MM.1S (cell line): ENCODE results near the gene SLC40A1.

ENCODE experiments used
- DNase-seq: peaks from one replicate; pipeline ENCODE4 v3.0.0-alpha.2; 2015
- H2AFZ ChIP-seq: fragments of 300-600 bp; sonication (generic); 2 replicates; pipeline ENCODE4 v1.6.0; 2016; ENCODE audit warnings: antibody characterized with exemption, low read length
- H3F3A ChIP-seq: fragments of 300-600 bp; sonication (generic); 2 replicates; pipeline ENCODE4 v1.6.1; 2016; ENCODE audit warnings: mild to moderate bottlenecking, antibody characterized with exemption, low read length, moderate library complexity, mixed read lengths; ENCODE audit not compliant: insufficient read depth
- H3K27ac ChIP-seq: fragments of 300-600 bp; sonication (generic); 2 replicates; pipeline ENCODE4 v1.5.1; 2016; ENCODE audit warnings: mild to moderate bottlenecking, low read length
- H3K27me3 ChIP-seq: fragments of 300-600 bp; sonication (generic); replicated peaks from 2 replicates; pipeline ENCODE4 v1.6.0; 2016; ENCODE audit warnings: low read length; ENCODE audit not compliant: insufficient read depth
- H3K36me3 ChIP-seq: fragments of 300-600 bp; sonication (generic); replicated peaks from 2 replicates; pipeline ENCODE4 v1.6.1; 2016; ENCODE audit warnings: mild to moderate bottlenecking, low read length, mixed read lengths; ENCODE audit not compliant: insufficient read depth
- H3K4me1 ChIP-seq: fragments of 300-600 bp; sonication (generic); 2 replicates; pipeline ENCODE4 v1.6.1; 2016; ENCODE audit warnings: low read length, mixed read lengths
- H3K4me2 ChIP-seq: fragments of 300-600 bp; sonication (generic); 2 replicates; pipeline ENCODE4 v1.6.0; 2016; ENCODE audit warnings: low read depth, low read length
- H3K4me3 ChIP-seq: fragments of 300-600 bp; sonication (generic); 2 replicates; pipeline ENCODE4 v1.5.1; 2016; ENCODE audit warnings: low read length, mixed read lengths
- H3K79me2 ChIP-seq: fragments of 300-600 bp; sonication (generic); 2 replicates; pipeline ENCODE4 v1.6.1; 2016; ENCODE audit warnings: mixed run types, low read length, mixed read lengths
- H3K9ac ChIP-seq: fragments of 300-600 bp; sonication (generic); 2 replicates; pipeline ENCODE4 v1.6.1; 2016; ENCODE audit warnings: low read length, mixed read lengths
- H3K9me2 ChIP-seq: fragments of 300-600 bp; sonication (generic); replicated peaks from 2 replicates; pipeline ENCODE4 v1.6.1; 2016; ENCODE audit warnings: mild to moderate bottlenecking, low read length, mixed read lengths; ENCODE audit not compliant: insufficient read depth
- H3K9me3 ChIP-seq: fragments of 300-600 bp; sonication (generic); replicated peaks from 2 replicates; pipeline ENCODE4 v1.6.1; 2016; ENCODE audit warnings: mild to moderate bottlenecking, low read length, mixed read lengths; ENCODE audit not compliant: insufficient read depth
- H4K20me1 ChIP-seq: fragments of 300-600 bp; sonication (generic); 2 replicates; pipeline ENCODE4 v1.6.1; 2016; ENCODE audit warnings: mild to moderate bottlenecking, low read length, moderate library complexity, mixed read lengths; ENCODE audit not compliant: insufficient read depth
- EZH2 ChIP-seq: fragments of 300-600 bp; sonication (generic); optimal IDR thresholded peaks from 2 replicates; pipeline ENCODE3; 2017; ENCODE audit warnings: low read depth, mild to moderate bottlenecking, antibody characterized with exemption, low read length, mixed read lengths
- EZH2phosphoT487 ChIP-seq: fragments of 300-600 bp; sonication (generic); IDR thresholded peaks from 2 replicates; pipeline ENCODE4 v1.6.1; 2018; ENCODE audit warnings: antibody characterized with exemption, low read length
- TF ChIP-seq, protein P1 (sequence below): fragments of 300-600 bp; sonication (generic); IDR thresholded peaks from 2 replicates; pipeline ENCODE4 v1.5.1; 2016; ENCODE audit warnings: antibody characterized with exemption, low read length, mixed read lengths

The SLC40A1 gene

DNA sequence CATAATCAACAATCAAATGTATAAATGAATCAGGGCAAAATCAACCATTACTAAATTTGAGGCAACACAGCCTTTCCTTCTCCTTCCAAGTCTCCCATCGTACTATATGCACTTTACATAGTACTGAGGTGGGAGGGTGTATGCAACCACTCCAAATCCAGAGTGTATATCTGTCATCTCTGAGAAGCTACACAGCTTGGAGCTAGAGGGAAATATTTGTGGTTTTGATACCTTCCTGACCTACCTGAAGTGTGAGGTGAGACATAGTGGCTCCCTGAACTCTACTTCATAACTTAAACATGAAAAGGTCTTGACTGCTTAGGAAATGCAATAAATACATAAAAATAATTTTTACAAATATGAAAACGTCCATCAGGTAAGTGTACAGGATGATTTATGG lies 30.1 kb upstream of the SLC40A1 start:
- H3K4me3 ChIP-seq = no peak overlapping the region
- H3K79me2 ChIP-seq = no peaks in the 10 kb centered on the region
- peaks cover 19% of the 10 kb centered on the region for H3K4me1 ChIP-seq
- no peaks in the 10 kb centered on the region for H3K9me2 ChIP-seq
- no peak overlapping the region for H3K9ac ChIP-seq
- H3F3A ChIP-seq = 0 out of 2 replicates have a peak, but pooled peaks cover 3% of the 10 kb centered on the region
- H3K27me3 ChIP-seq = no peaks in the 10 kb centered on the region
- DNase-seq = no peak
- H3K4me2 ChIP-seq = no peak overlapping the region
- H3K36me3 ChIP-seq = no peaks in the 10 kb centered on the region
- TF ChIP-seq EZH2phosphoT487 = no peak
- no peak for TF ChIP-seq EZH2
- TF ChIP-seq, protein P1, sequence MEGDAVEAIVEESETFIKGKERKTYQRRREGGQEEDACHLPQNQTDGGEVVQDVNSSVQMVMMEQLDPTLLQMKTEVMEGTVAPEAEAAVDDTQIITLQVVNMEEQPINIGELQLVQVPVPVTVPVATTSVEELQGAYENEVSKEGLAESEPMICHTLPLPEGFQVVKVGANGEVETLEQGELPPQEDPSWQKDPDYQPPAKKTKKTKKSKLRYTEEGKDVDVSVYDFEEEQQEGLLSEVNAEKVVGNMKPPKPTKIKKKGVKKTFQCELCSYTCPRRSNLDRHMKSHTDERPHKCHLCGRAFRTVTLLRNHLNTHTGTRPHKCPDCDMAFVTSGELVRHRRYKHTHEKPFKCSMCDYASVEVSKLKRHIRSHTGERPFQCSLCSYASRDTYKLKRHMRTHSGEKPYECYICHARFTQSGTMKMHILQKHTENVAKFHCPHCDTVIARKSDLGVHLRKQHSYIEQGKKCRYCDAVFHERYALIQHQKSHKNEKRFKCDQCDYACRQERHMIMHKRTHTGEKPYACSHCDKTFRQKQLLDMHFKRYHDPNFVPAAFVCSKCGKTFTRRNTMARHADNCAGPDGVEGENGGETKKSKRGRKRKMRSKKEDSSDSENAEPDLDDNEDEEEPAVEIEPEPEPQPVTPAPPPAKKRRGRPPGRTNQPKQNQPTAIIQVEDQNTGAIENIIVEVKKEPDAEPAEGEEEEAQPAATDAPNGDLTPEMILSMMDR = no peak
- H3K9me3 ChIP-seq = no peaks in the 10 kb centered on the region
- H4K20me1 ChIP-seq = no peaks in the 10 kb centered on the region
- no peak overlapping the region for H2AFZ ChIP-seq
- no peak overlapping the region for H3K27ac ChIP-seq

- TF ChIP-seq EZH2 (no peak), EZH2phosphoT487 (no peak)
- TF ChIP-seq, protein P1 = no peak
- H3K4me3 ChIP-seq = no peak overlapping the region
Observed at GRCh38 chr2:189609853-189610252, 29.3 kb upstream of the SLC40A1 start.

GRCh38 chr2:189609423-189609816 lies 28.8 kb upstream of the SLC40A1 start:
- Histone ChIP-seq H3K9me2 (no peaks in the 10 kb centered on the region), H3K4me2 (no peak overlapping the region), H3K27ac (no peak overlapping the region), H3K27me3 (no peaks in the 10 kb centered on the region), H3K4me1 (peaks cover 19% of the 10 kb centered on the region), H3K9me3 (no peaks in the 10 kb centered on the region), H3K4me3 (no peak overlapping the region), H3K9ac (no peak overlapping the region), H3K79me2 (no peaks in the 10 kb centered on the region), H2AFZ (no peak overlapping the region), H4K20me1 (no peaks in the 10 kb centered on the region), H3F3A (0 out of 2 replicates have a peak, but pooled peaks cover 3% of the 10 kb centered on the region), H3K36me3 (no peaks in the 10 kb centered on the region)
- no peak for DNase-seq
- no peak for TF ChIP-seq EZH2phosphoT487
- TF ChIP-seq EZH2 = no peak
- TF ChIP-seq, protein P1 = no peak

More at GRCh38 chr2:189609853-189610252, 29.3 kb upstream of the SLC40A1 start:
- Histone ChIP-seq H3K79me2 (no peaks in the 10 kb centered on the region), H4K20me1 (no peaks in the 10 kb centered on the region), H3F3A (0 out of 2 replicates have a peak, but pooled peaks cover 3% of the 10 kb centered on the region), H3K9me2 (no peaks in the 10 kb centered on the region), H3K36me3 (no peaks in the 10 kb centered on the region), H3K27ac (no peak overlapping the region), H3K4me2 (no peak overlapping the region), H3K4me1 (peaks cover 19% of the 10 kb centered on the region), H3K9ac (no peak overlapping the region), H3K9me3 (no peaks in the 10 kb centered on the region), H3K27me3 (no peaks in the 10 kb centered on the region), H2AFZ (no peak overlapping the region)
- DNase-seq = no peak
